MM.1S (cell line): ENCODE results near the gene SNX20.

Experiments
- DNase-seq: peaks from one replicate; pipeline ENCODE4 v3.0.0-alpha.2; 2015
- H2AFZ ChIP-seq: fragments of 300-600 bp; sonication (generic); 2 replicates; pipeline ENCODE4 v1.6.0; 2016; ENCODE audit warnings: antibody characterized with exemption, low read length
- H3F3A ChIP-seq: fragments of 300-600 bp; sonication (generic); 2 replicates; pipeline ENCODE4 v1.6.1; 2016; ENCODE audit warnings: mild to moderate bottlenecking, antibody characterized with exemption, low read length, moderate library complexity, mixed read lengths; ENCODE audit not compliant: insufficient read depth
- H3K27ac ChIP-seq: fragments of 300-600 bp; sonication (generic); 2 replicates; pipeline ENCODE4 v1.5.1; 2016; ENCODE audit warnings: mild to moderate bottlenecking, low read length
- H3K27me3 ChIP-seq: fragments of 300-600 bp; sonication (generic); replicated peaks from 2 replicates; pipeline ENCODE4 v1.6.0; 2016; ENCODE audit warnings: low read length; ENCODE audit not compliant: insufficient read depth
- H3K36me3 ChIP-seq: fragments of 300-600 bp; sonication (generic); replicated peaks from 2 replicates; pipeline ENCODE4 v1.6.1; 2016; ENCODE audit warnings: mild to moderate bottlenecking, low read length, mixed read lengths; ENCODE audit not compliant: insufficient read depth
- H3K4me1 ChIP-seq: fragments of 300-600 bp; sonication (generic); 2 replicates; pipeline ENCODE4 v1.6.1; 2016; ENCODE audit warnings: low read length, mixed read lengths
- H3K4me2 ChIP-seq: fragments of 300-600 bp; sonication (generic); 2 replicates; pipeline ENCODE4 v1.6.0; 2016; ENCODE audit warnings: low read depth, low read length
- H3K4me3 ChIP-seq: fragments of 300-600 bp; sonication (generic); 2 replicates; pipeline ENCODE4 v1.5.1; 2016; ENCODE audit warnings: low read length, mixed read lengths
- H3K79me2 ChIP-seq: fragments of 300-600 bp; sonication (generic); 2 replicates; pipeline ENCODE4 v1.6.1; 2016; ENCODE audit warnings: mixed run types, low read length, mixed read lengths
- H3K9ac ChIP-seq: fragments of 300-600 bp; sonication (generic); 2 replicates; pipeline ENCODE4 v1.6.1; 2016; ENCODE audit warnings: low read length, mixed read lengths
- H3K9me2 ChIP-seq: fragments of 300-600 bp; sonication (generic); replicated peaks from 2 replicates; pipeline ENCODE4 v1.6.1; 2016; ENCODE audit warnings: mild to moderate bottlenecking, low read length, mixed read lengths; ENCODE audit not compliant: insufficient read depth
- H3K9me3 ChIP-seq: fragments of 300-600 bp; sonication (generic); replicated peaks from 2 replicates; pipeline ENCODE4 v1.6.1; 2016; ENCODE audit warnings: mild to moderate bottlenecking, low read length, mixed read lengths; ENCODE audit not compliant: insufficient read depth
- H4K20me1 ChIP-seq: fragments of 300-600 bp; sonication (generic); 2 replicates; pipeline ENCODE4 v1.6.1; 2016; ENCODE audit warnings: mild to moderate bottlenecking, low read length, moderate library complexity, mixed read lengths; ENCODE audit not compliant: insufficient read depth
- CTCF ChIP-seq: fragments of 300-600 bp; sonication (generic); IDR thresholded peaks from 2 replicates; pipeline ENCODE4 v1.5.1; 2016; ENCODE audit warnings: antibody characterized with exemption, low read length, mixed read lengths
- EZH2 ChIP-seq: fragments of 300-600 bp; sonication (generic); optimal IDR thresholded peaks from 2 replicates; pipeline ENCODE3; 2017; ENCODE audit warnings: low read depth, mild to moderate bottlenecking, antibody characterized with exemption, low read length, mixed read lengths
- EZH2phosphoT487 ChIP-seq: fragments of 300-600 bp; sonication (generic); IDR thresholded peaks from 2 replicates; pipeline ENCODE4 v1.6.1; 2018; ENCODE audit warnings: antibody characterized with exemption, low read length

SNX20 gene

GRCh38 chr16:50640391-50640790, 40.7 kb downstream of the SNX20 start:
- H3K9ac ChIP-seq = no peak overlapping the region

GRCh38 chr16:50638816-50639670, 42.1 kb downstream of the SNX20 start:
- H3K27me3 ChIP-seq = no peaks in the 10 kb centered on the region
- no peaks in the 10 kb centered on the region for H3K4me1 ChIP-seq
- H3K9ac ChIP-seq = no peak overlapping the region
- H4K20me1 ChIP-seq = no peaks in the 10 kb centered on the region
- H3K27ac ChIP-seq = no peak overlapping the region
- no peaks in the 10 kb centered on the region for H3K36me3 ChIP-seq
- H3K9me2 ChIP-seq = no peaks in the 10 kb centered on the region
- H3K9me3 ChIP-seq = no peaks in the 10 kb centered on the region
- no peak overlapping the region for H2AFZ ChIP-seq
- H3K79me2 ChIP-seq = no peaks in the 10 kb centered on the region
- no peak overlapping the region for H3K4me2 ChIP-seq
- TF ChIP-seq CTCF (no peak), EZH2 (no peak), EZH2phosphoT487 (no peak)
- H3K4me3 ChIP-seq = no peak overlapping the region
- DNase-seq = no peak
- no peaks in the 10 kb centered on the region for H3F3A ChIP-seq

More at GRCh38 chr16:50640391-50640790, 40.7 kb downstream of the SNX20 start:
- Histone ChIP-seq H3F3A (no peaks in the 10 kb centered on the region), H3K27me3 (no peaks in the 10 kb centered on the region), H3K4me2 (no peak overlapping the region), H2AFZ (no peak overlapping the region), H3K9me3 (no peaks in the 10 kb centered on the region), H3K36me3 (no peaks in the 10 kb centered on the region), H3K27ac (no peak overlapping the region), H3K4me3 (no peak overlapping the region), H3K4me1 (no peaks in the 10 kb centered on the region), H4K20me1 (no peaks in the 10 kb centered on the region), H3K79me2 (no peaks in the 10 kb centered on the region), H3K9me2 (no peaks in the 10 kb centered on the region)
- TF ChIP-seq EZH2 (no peak), CTCF (no peak), EZH2phosphoT487 (no peak)
- DNase-seq = no peak

GRCh38 chr16:50637716-50638602, 43.2 kb downstream of the SNX20 start:
- Histone ChIP-seq H3K79me2 (no peaks in the 10 kb centered on the region), H3K9me2 (no peaks in the 10 kb centered on the region), H3K9ac (no peak overlapping the region), H4K20me1 (no peaks in the 10 kb centered on the region), H2AFZ (no peak overlapping the region), H3K9me3 (no peaks in the 10 kb centered on the region), H3K4me1 (no peaks in the 10 kb centered on the region), H3K36me3 (no peaks in the 10 kb centered on the region), H3K27me3 (no peaks in the 10 kb centered on the region), H3F3A (no peaks in the 10 kb centered on the region), H3K4me3 (no peak overlapping the region), H3K27ac (no peak overlapping the region), H3K4me2 (no peak overlapping the region)
- no peak for DNase-seq
- TF ChIP-seq EZH2phosphoT487 = no peak
- TF ChIP-seq EZH2 = no peak
- TF ChIP-seq CTCF = no peak
